Gastroesophageal sphincter (tissue), 3 donors: ENCODE data around the gene SYTL4.

Experiments used
- CTCF ChIP-seq, 4 experiments: fragments of 200-600 bp in 2 of 4; fragments of 450-650 bp in 2 of 4; sonication (generic) in 1 of 4; IDR thresholded peaks; one replicate each; pipeline ENCODE4 v1.5.1; 2017 to 2019; ENCODE audit warnings: antibody characterized with exemption in 4 of 4, mild to moderate bottlenecking in 2 of 4, moderate library complexity in 2 of 4
- EP300 ChIP-seq: sonication (generic); formaldehyde crosslinking; IDR thresholded peaks from one replicate; pipeline ENCODE4 v1.6.1; 2017; ENCODE audit warnings: antibody characterized with exemption, mild to moderate bottlenecking
- POLR2A ChIP-seq, 2 donors: fragments of 450-650 bp; IDR thresholded peaks; one replicate each; pipeline ENCODE4 v1.6.1; 2017; ENCODE audit warnings: antibody characterized with exemption in 2 of 2, mild to moderate bottlenecking in 2 of 2, moderate library complexity in 1 of 2
- POLR2AphosphoS5 ChIP-seq: sonication (generic); formaldehyde crosslinking; IDR thresholded peaks from one replicate; pipeline ENCODE4 v1.6.1; 2017; ENCODE audit warnings: antibody characterized with exemption

DNA sequence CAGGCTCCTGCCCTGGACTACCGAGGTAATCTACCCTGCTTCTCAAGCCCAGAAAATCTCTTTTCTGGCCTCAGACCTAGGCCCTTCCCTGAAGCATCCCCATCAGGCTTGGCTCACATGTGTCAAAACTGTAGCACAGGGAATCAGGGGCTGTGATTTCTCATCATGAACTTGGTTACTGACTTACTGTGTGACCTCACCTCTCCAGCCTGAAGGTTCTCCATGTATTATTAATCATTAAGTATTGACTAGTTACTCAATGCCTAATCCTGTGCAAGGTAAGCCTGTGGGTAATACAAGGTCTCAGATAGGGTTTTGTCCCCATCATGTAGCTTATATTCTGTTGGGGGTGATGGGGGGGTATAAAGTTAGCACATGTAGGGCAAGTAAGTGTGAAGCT is 81.1 kb downstream of the SYTL4 start:
- TF ChIP-seq EP300 (no peak), POLR2A (IDR thresholded peaks at IDR 0.05) (no peak), CTCF (IDR thresholded peaks at IDR 0.05) (no peak), POLR2AphosphoS5 (no peak)
